SK-N-MC (cell line): Measurements from ENCODE around the gene HERC2.

Source experiments
- EZH2 ChIP-seq: fragments of 200-600 bp; sonication (generic); IDR thresholded peaks from one replicate; pipeline ENCODE4 v1.6.1; 2017; ENCODE audit warnings: antibody characterized with exemption
- FOXP2 ChIP-seq: optimal IDR thresholded peaks from 2 replicates; pipeline ENCODE3; 2011; ENCODE audit warnings: mild to moderate bottlenecking, moderate library complexity; ENCODE audit not compliant: insufficient read depth; ENCODE audit errors: extremely low read length, control extremely low read depth
- POLR2AphosphoS5 ChIP-seq: IDR thresholded peaks from 2 replicates; pipeline ENCODE4 v1.6.1; 2012; ENCODE audit warnings: mild to moderate bottlenecking, low read depth, low read length, borderline replicate concordance

DNA sequence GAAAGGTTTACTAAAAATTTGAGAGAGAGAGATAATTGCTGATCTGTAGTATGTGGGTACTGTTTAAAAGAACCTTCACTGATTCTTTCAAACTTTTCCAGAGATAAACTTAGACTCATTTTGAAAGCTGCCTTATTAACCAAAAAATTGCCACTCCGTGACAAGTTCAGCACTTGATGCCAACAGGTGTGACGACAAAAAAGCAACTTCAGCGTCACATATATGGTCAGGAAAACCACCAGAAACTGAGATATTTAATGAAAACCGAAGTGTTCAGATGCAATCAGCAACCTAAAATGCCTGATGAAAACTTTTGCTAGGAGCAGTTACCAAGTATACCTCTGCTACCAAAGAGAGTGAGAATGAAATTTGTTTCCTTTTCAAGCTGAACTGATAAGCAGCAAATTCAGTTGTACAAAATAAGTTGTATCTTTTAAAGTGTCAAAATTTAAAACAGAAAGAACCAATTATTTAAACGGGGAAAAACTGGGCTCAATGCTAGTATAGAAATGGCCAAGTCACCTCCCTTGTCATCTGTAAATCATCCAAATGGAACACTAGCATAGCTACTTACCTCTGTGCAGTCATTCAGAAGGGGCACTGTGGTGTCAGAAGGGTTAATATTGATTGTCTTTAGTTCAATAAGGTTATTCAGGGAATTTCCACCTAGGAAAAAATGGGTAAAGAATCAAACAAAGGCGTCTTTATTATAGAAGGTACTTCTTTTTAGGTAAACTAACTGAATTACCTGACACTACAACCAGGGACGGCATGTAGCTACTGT is 131.4 kb downstream of the HERC2 start:
- TF ChIP-seq POLR2AphosphoS5 (no peak), EZH2 (no peak), FOXP2 (no peak)
